HUES6 (cell line): ENCODE results near the gene CRYAA.

Experiments
- H3K27ac ChIP-seq: 2 replicates; pipeline ENCODE4 v1.7.0; 2013; ENCODE audit warnings: low read depth, mild to moderate bottlenecking, low read length, inconsistent platforms
- H3K27me3 ChIP-seq: 2 replicates; pipeline ENCODE4 v1.6.1; 2013; ENCODE audit warnings: low read length; ENCODE audit not compliant: control insufficient read depth, insufficient read depth
- H3K36me3 ChIP-seq: 2 replicates; pipeline ENCODE4 v1.6.1; 2013; ENCODE audit warnings: low read length; ENCODE audit not compliant: control insufficient read depth, insufficient read depth
- H3K4me1 ChIP-seq: 2 replicates; pipeline ENCODE4 v1.6.1; 2013; ENCODE audit warnings: low read length; ENCODE audit not compliant: control insufficient read depth, insufficient read depth
- H3K4me3 ChIP-seq: 2 replicates; pipeline ENCODE4 v1.5.1; 2013; ENCODE audit warnings: low read depth, low read length
- H3K9ac ChIP-seq: one replicate; pipeline ENCODE4 v1.6.1; 2013; ENCODE audit warnings: mild to moderate bottlenecking, low read length
- H3K9me3 ChIP-seq: 2 replicates; pipeline ENCODE4 v1.6.1; 2013; ENCODE audit warnings: low read depth, low read length; ENCODE audit not compliant: control insufficient read depth, insufficient read depth

CRYAA gene

DNA sequence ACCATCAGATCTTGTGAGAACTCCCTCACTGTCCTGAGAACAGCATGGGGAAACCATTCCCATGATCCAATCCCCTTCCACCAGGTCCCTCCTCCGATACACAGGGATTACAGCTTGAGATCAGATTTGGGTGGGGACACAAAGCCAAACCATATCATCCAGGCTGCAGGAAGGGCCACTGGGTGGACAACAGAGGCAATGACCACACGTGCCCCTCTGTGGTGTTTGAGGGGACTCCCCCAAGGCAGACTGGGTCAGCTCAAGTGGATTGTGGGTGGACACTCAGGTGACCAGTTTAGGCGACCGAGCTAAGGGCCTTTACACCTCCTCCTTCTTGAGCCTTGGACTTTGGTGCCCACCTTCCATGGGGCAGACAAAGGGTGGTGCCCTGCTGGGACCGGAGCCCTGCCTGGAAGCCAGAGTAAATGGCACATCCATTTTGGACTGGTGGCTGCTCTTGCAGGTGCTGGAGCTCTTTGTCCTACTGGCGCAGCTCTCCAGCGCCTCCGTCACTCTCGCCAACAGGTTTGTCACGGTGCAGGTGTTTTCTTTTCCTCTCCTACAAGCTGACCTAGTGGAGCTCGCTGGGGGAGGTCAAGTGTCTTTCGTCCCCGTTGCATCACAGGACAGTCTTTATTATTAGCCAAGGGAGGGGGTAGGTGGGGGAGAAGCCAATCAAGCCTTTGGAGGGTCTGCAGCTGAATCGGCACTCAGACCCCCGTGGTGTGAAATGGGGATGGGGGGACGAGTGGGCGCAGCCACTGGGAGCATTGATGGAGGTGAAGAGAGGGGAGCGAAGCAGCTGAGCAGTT is 37.6 kb downstream of the CRYAA start:
- Histone ChIP-seq H3K36me3 (no peaks in the 10 kb centered on the region), H3K9me3 (peaks cover 6% of the 10 kb centered on the region), H3K9ac (no peak overlapping the region), H3K4me3 (no peak overlapping the region), H3K4me1 (no peaks in the 10 kb centered on the region; the same call in 1 of the 2 replicates), H3K27ac (no peak overlapping the region), H3K27me3 (no peaks in the 10 kb centered on the region; the same call in 1 of the 2 replicates)

- Histone ChIP-seq H3K36me3 (no peaks in the 10 kb centered on the region), H3K27me3 (no peaks in the 10 kb centered on the region; the same call in 1 of the 2 replicates), H3K27ac (no peak overlapping the region), H3K9me3 (peaks cover 3% of the 10 kb centered on the region), H3K4me3 (no peak overlapping the region), H3K4me1 (no peaks in the 10 kb centered on the region; the same call in 1 of the 2 replicates), H3K9ac (no peak overlapping the region)
Measured at GRCh38 chr21:43207043-43207315, 38.2 kb downstream of the CRYAA start.

DNA sequence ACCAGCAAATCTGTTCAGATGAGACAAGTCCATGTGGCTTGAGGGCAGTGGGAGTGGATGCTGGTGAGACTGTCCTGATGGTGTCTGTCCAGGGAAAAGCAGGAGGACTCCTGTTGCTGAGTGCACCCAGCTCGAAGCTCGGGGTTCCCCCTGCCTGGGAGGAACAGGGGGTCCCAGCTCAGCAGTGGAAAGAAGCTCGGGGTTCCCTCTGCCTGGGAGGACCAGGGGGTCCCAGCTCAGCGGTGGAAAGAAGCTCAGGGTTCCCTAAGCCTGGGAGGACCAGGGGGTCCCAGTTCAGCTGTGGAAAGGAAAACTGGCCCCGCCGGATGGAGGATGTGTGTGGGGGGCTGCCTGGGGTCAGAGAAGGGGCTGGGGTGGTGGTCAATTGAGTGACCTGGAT is 39.1 kb downstream of the CRYAA start:
- no peak overlapping the region for H3K9ac ChIP-seq
- H3K4me3 ChIP-seq = no peak overlapping the region
- no peaks in the 10 kb centered on the region; the same call in 1 of the 2 replicates for H3K9me3 ChIP-seq
- H3K4me1 ChIP-seq = no peaks in the 10 kb centered on the region; the same call in 1 of the 2 replicates
- no peaks in the 10 kb centered on the region for H3K36me3 ChIP-seq
- H3K27ac ChIP-seq = no peak overlapping the region
- H3K27me3 ChIP-seq = no peaks in the 10 kb centered on the region; the same call in 1 of the 2 replicates

- Histone ChIP-seq H3K27me3 (no peaks in the 10 kb centered on the region; the same call in 1 of the 2 replicates), H3K9ac (no peak overlapping the region), H3K9me3 (no peaks in the 10 kb centered on the region; the same call in 1 of the 2 replicates), H3K36me3 (no peaks in the 10 kb centered on the region), H3K4me3 (no peak overlapping the region), H3K4me1 (no peaks in the 10 kb centered on the region; the same call in 1 of the 2 replicates), H3K27ac (no peak overlapping the region)
Measured at GRCh38 chr21:43208561-43209332, 39.9 kb downstream of the CRYAA start.

DNA sequence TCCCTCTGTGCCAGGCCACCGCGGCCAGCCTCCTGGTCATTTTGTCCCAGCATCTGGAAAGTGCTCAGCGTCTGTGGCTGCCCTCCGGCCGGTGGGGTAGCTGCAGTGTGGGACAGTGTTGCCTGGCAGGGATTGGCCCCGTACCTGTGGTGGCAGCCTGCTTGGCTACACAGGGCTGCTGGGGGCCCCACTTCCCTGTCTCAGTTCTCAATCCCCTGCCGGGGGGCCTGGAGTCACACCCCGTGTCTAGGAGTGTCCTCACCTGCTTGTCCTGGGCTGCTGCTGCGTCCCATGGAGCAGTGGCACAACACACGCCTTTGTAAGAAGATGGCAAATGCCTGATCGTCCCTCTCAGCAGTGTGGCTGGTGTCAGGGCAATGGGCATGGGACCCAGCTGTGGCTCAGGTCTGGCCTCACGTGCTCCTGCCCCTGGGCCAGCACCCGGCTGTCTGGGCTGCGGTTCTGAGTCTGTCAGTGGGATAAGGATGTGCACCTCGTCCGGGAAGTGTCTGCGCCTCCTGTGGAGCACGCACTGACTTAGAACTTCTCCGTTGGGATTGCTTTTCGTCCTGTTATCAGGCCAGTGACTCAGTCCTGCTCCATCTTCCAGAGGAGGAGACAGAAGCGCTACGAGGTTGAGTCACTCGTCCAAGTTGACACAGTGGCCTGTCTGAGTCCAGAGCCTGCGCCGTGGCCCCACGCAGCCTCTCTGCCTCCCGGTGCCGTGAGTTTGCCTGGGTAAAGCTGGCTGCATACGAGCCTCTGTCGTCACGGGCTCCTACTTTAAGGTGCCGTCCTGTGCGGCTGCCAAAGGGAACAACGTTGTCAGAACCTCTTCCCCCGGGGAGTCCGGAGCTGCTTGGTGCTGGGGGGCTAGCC is 41.0 kb downstream of the CRYAA start:
- no peak overlapping the region for H3K9ac ChIP-seq
- H3K27ac ChIP-seq = no peak overlapping the region
- H3K36me3 ChIP-seq = no peaks in the 10 kb centered on the region
- no peak overlapping the region for H3K4me3 ChIP-seq
- H3K4me1 ChIP-seq = no peaks in the 10 kb centered on the region; the same call in 1 of the 2 replicates
- H3K27me3 ChIP-seq = no peaks in the 10 kb centered on the region; the same call in 1 of the 2 replicates
- H3K9me3 ChIP-seq = no peaks in the 10 kb centered on the region; the same call in 1 of the 2 replicates

GRCh38 chr21:43210454-43211071 is 41.8 kb downstream of the CRYAA start:
- Histone ChIP-seq H3K9me3 (no peaks in the 10 kb centered on the region; the same call in 1 of the 2 replicates), H3K27ac (no peak overlapping the region), H3K4me3 (no peak overlapping the region)

GRCh38 chr21:43211072-43211759 is 42.4 kb downstream of the CRYAA start:
- no peak overlapping the region for H3K9ac ChIP-seq
- H3K27me3 ChIP-seq = no peaks in the 10 kb centered on the region; the same call in 1 of the 2 replicates
- no peaks in the 10 kb centered on the region; the same call in 1 of the 2 replicates for H3K9me3 ChIP-seq
- H3K27ac ChIP-seq = no peak overlapping the region
- H3K4me3 ChIP-seq = no peak overlapping the region
- no peaks in the 10 kb centered on the region; the same call in 1 of the 2 replicates for H3K4me1 ChIP-seq
- no peaks in the 10 kb centered on the region for H3K36me3 ChIP-seq

More at GRCh38 chr21:43210454-43211071, 41.8 kb downstream of the CRYAA start:
- no peaks in the 10 kb centered on the region; the same call in 1 of the 2 replicates for H3K4me1 ChIP-seq
- no peaks in the 10 kb centered on the region for H3K36me3 ChIP-seq
- H3K9ac ChIP-seq = no peak overlapping the region
- H3K27me3 ChIP-seq = no peaks in the 10 kb centered on the region; the same call in 1 of the 2 replicates

- no peaks in the 10 kb centered on the region; the same call in 1 of the 2 replicates for H3K27me3 ChIP-seq
- no peak overlapping the region for H3K27ac ChIP-seq
- no peaks in the 10 kb centered on the region; the same call in 1 of the 2 replicates for H3K4me1 ChIP-seq
- no peak overlapping the region for H3K4me3 ChIP-seq
- H3K36me3 ChIP-seq = no peaks in the 10 kb centered on the region
- H3K9ac ChIP-seq = no peak overlapping the region
- no peaks in the 10 kb centered on the region for H3K9me3 ChIP-seq
Measured at GRCh38 chr21:43211760-43212115, 42.9 kb downstream of the CRYAA start.
